Cardiac muscle cell (in vitro differentiated cells and primary cell): Measurements from ENCODE around the gene UBN2. TPM values are rescaled to one million over a fixed set of nuclear protein-coding genes. Genes with fewer than 3 reads are reported as not detected.

ENCODE experiments used
- DNase-seq, 2 donors: peaks; one replicate each; pipeline versions ENCODE4 v3.0.0 to v3.0.0-alpha.2; 2010 to 2017; ENCODE audit warnings: low read depth in 1 of 2, low spot score in 1 of 2
- H3K27ac ChIP-seq: fragments of 200-600 bp; sonication (generic); 2 replicates; pipeline ENCODE4 v1.5.1; 2016
- H3K27me3 ChIP-seq: fragments of 200-600 bp; sonication (generic); 2 replicates; pipeline ENCODE4 v1.6.0; 2016; ENCODE audit warnings: control low read depth
- H3K36me3 ChIP-seq: fragments of 200-600 bp; sonication (generic); 2 replicates; pipeline ENCODE4 v1.5.1; 2016; ENCODE audit warnings: control low read depth
- H3K4me1 ChIP-seq: fragments of 200-600 bp; sonication (generic); 2 replicates; pipeline ENCODE4 v1.8.1; 2017; ENCODE audit warnings: low read depth, mild to moderate bottlenecking, mixed run types
- H3K4me3 ChIP-seq: fragments of 200-600 bp; sonication (generic); 2 replicates; pipeline ENCODE4 v1.5.1; 2016; ENCODE audit warnings: mild to moderate bottlenecking
- H3K9me3 ChIP-seq: fragments of 200-600 bp; sonication (generic); 2 replicates; pipeline ENCODE4 v1.5.1; 2017; ENCODE audit warnings: low read depth, mild to moderate bottlenecking, control low read depth
- CTCF ChIP-seq: IDR thresholded peaks from 2 replicates; pipeline ENCODE4 v1.5.1; 2012; ENCODE audit warnings: low read depth, mild to moderate bottlenecking, low read length
- polyA plus RNA-seq: library from polyadenylated mRNA; unstranded; fragments of >200 nt; fragmentation: Nextera tagmentation; extraction: Ambion mirVana; gene quantifications from 2 replicates; pipeline ENCODE4 v1.2.1, GENCODE V29; 2016
- total RNA-seq: library from RNA; depleted of rRNA; stranded (reverse); fragments of >200 nt; gene quantifications from 2 replicates; pipeline ENCODE4 v1.2.3, GENCODE V29; 2016

Gene UBN2
- total and polyA plus RNA-seq, 2 experiments from 2014 or later = 5.5 to 11.2 TPM

GRCh38 chr7:139230023-139230422, 1.0 kb upstream of the UBN2 start:
- H3K27me3 ChIP-seq = no peaks in the 10 kb centered on the region
- peak overlapping the region; percentile 99 for H3K4me3 ChIP-seq
- DNase-seq = no peak
- H3K9me3 ChIP-seq = no peaks in the 10 kb centered on the region
- no peak for TF ChIP-seq CTCF
- peaks cover 9% of the 10 kb centered on the region for H3K4me1 ChIP-seq
- H3K27ac ChIP-seq = no peak overlapping the region
- H3K36me3 ChIP-seq = no peaks in the 10 kb centered on the region

GRCh38 chr7:139230484-139230773, 608 bp upstream of the UBN2 start:
- no peak for TF ChIP-seq CTCF
- Histone ChIP-seq H3K4me3 (peak overlapping the region; percentile 99), H3K36me3 (no peaks in the 10 kb centered on the region), H3K27ac (peak overlapping the region; percentile 96), H3K9me3 (no peaks in the 10 kb centered on the region), H3K27me3 (no peaks in the 10 kb centered on the region), H3K4me1 (peaks cover 9% of the 10 kb centered on the region)
- DNase-seq = no peak

- Histone ChIP-seq H3K27ac (peak overlapping the region; percentile 96), H3K4me3 (peak overlapping the region; percentile 99), H3K4me1 (peaks cover 9% of the 10 kb centered on the region), H3K9me3 (no peaks in the 10 kb centered on the region), H3K27me3 (no peaks in the 10 kb centered on the region), H3K36me3 (peaks cover under 1% of the 10 kb centered on the region)
- no peak for TF ChIP-seq CTCF
- peak; percentile 39 to 62 for DNase-seq
These were observed 708 bp downstream of the UBN2 start for GRCh38 chr7:139231513-139232376.

GRCh38 chr7:139232377-139232717, 1.3 kb downstream of the UBN2 start:
- no peak for TF ChIP-seq CTCF
- Histone ChIP-seq H3K27me3 (no peaks in the 10 kb centered on the region), H3K27ac (no peak overlapping the region), H3K4me3 (peak overlapping the region; percentile 99), H3K36me3 (peaks cover 6% of the 10 kb centered on the region), H3K9me3 (no peaks in the 10 kb centered on the region), H3K4me1 (peaks cover 9% of the 10 kb centered on the region)
- no peak for DNase-seq

GRCh38 chr7:139232904-139233303, 1.9 kb downstream of the UBN2 start:
- DNase-seq = no peak
- H3K27me3 ChIP-seq = no peaks in the 10 kb centered on the region
- H3K9me3 ChIP-seq = no peaks in the 10 kb centered on the region
- H3K4me3 ChIP-seq = peak overlapping the region; percentile 99
- no peak overlapping the region for H3K27ac ChIP-seq
- H3K4me1 ChIP-seq = peaks cover 9% of the 10 kb centered on the region
- H3K36me3 ChIP-seq = peaks cover 12% of the 10 kb centered on the region
- no peak for TF ChIP-seq CTCF
